ENCODE data around the gene PFN1.
"Not testable (repeated sequence)": the region's sequence is repeated elsewhere in the genome, so short reads cannot be mapped to it uniquely, and the experiment has no call there.

PFN1 gene

GRCh38 chr17:4921320-4921719 lies 27.0 kb downstream of the PFN1 start:
- DNase-seq (ENCODE audit: low read depth in 3 of 3), result no peak

- no peak for DNase-seq (ENCODE audit: low read depth in 3 of 3)
These were observed 27.8 kb downstream of the PFN1 start for GRCh38 chr17:4920351-4921048.

GRCh38 chr17:4919511-4920047 lies 28.8 kb downstream of the PFN1 start:
- no peak for DNase-seq (ENCODE audit: low read depth in 3 of 3)

- DNase-seq (ENCODE audit: low read depth in 3 of 3), result not testable (repeated sequence)
These were observed 33.8 kb downstream of the PFN1 start for GRCh38 chr17:4914551-4914950.

GRCh38 chr17:4913994-4914393 lies 34.3 kb downstream of the PFN1 start:
- DNase-seq (ENCODE audit: low read depth in 3 of 3), result no peak

GRCh38 chr17:4908711-4909496 lies 39.4 kb downstream of the PFN1 start:
- DNase-seq (ENCODE audit: low read depth in 3 of 3), result peak; percentile 37 to 66 (median 50)

GRCh38 chr17:4908301-4908700 lies 40.0 kb downstream of the PFN1 start:
- DNase-seq (ENCODE audit: low read depth in 3 of 3), result no peak

- DNase-seq (ENCODE audit: low read depth in 3 of 3), result not testable (repeated sequence)
These were observed 41.7 kb downstream of the PFN1 start for GRCh38 chr17:4906642-4907041.

GRCh38 chr17:4903051-4903818 lies 45.1 kb downstream of the PFN1 start, which contains the start of gene CHRNE:
CHRNE (minus strand) TSS chr17:4903098; CDS start chr17:4903063, 35 bp downstream.
- peak; percentile 42 to 68 (median 67) for DNase-seq (ENCODE audit: low read depth in 3 of 3)

- DNase-seq (ENCODE audit: low read depth in 3 of 3), result no peak
These were observed 45.8 kb downstream of the PFN1 start for GRCh38 chr17:4902540-4902939.

GRCh38 chr17:4901648-4902344 lies 46.5 kb downstream of the PFN1 start:
- no peak for DNase-seq (ENCODE audit: low read depth in 3 of 3)

GRCh38 chr17:4901108-4901647 lies 47.2 kb downstream of the PFN1 start:
- no peak for DNase-seq (ENCODE audit: low read depth in 3 of 3)

- DNase-seq (ENCODE audit: low read depth in 3 of 3), result peak in 1 of 3 experiments; percentile 38
These were observed 47.9 kb downstream of the PFN1 start for GRCh38 chr17:4900231-4901107.

GRCh38 chr17:4899341-4900230 lies 48.7 kb downstream of the PFN1 start, which contains the start of gene C17orf107:
C17orf107 (plus strand) TSS chr17:4899536; CDS start chr17:4899763, 227 bp downstream.
- peak; percentile 88 to 94 (median 93) for DNase-seq (ENCODE audit: low read depth in 3 of 3)

GRCh38 chr17:4898927-4899326 lies 49.4 kb downstream of the PFN1 start:
- no peak for DNase-seq (ENCODE audit: low read depth in 3 of 3)

- DNase-seq (ENCODE audit: low read depth in 3 of 3), result no peak
These were observed 50.0 kb downstream of the PFN1 start for GRCh38 chr17:4898351-4898750.

- DNase-seq (ENCODE audit: low read depth in 3 of 3), result no peak
These were observed 50.5 kb downstream of the PFN1 start for GRCh38 chr17:4897785-4898184.

- no peak for DNase-seq (ENCODE audit: low read depth in 3 of 3)
These were observed 51.1 kb downstream of the PFN1 start for GRCh38 chr17:4897198-4897687.
